Measurements from ENCODE around the gene GRM3.
"Not testable (repeated sequence)": the region's sequence is repeated elsewhere in the genome, so short reads cannot be mapped to it uniquely, and the experiment has no call there.

GRM3 gene

GRCh38 chr7:86643561-86644281 is at the start of gene GRM3:
GRM3 (plus strand) TSS chr7:86643909; CDS start chr7:86765146, 121,237 bp downstream.
- peaks cover 0 to 10% (median 4%) of the 10 kb centered on the region in 11 experiments; a peak in 7 of 22 replicates for H3K9me3 ChIP-seq (replicated peaks in 1 of 11)
- no peaks in the 10 kb centered on the region for H3K4me1 ChIP-seq
- no peaks in the 10 kb centered on the region for H4K20me1 ChIP-seq
- H3K9ac ChIP-seq, result no peak within 1 kb of the TSS
- H3K36me3 ChIP-seq, result no peaks in the 10 kb centered on the region
- no peaks in the 10 kb centered on the region for H3K27me3 ChIP-seq
- no peak for TF ChIP-seq Cebpa-rat (IDR thresholded peaks at IDR 0.05)
- H3K27ac ChIP-seq, result no peak within 1 kb of the TSS
- H3K4me2 ChIP-seq, result no peak within 1 kb of the TSS
- no peak within 1 kb of the TSS for H3K4me3 ChIP-seq

GRCh38 chr7:86598311-86598710 is 45.4 kb upstream of the GRM3 start:
- Histone ChIP-seq H3K9ac (no peak overlapping the region), H3K4me2 (no peak overlapping the region), H4K20me1 (no peaks in the 10 kb centered on the region), H3K27ac (no peak overlapping the region), H3K4me1 (no peaks in the 10 kb centered on the region), H3K27me3 (no peaks in the 10 kb centered on the region), H3K9me3 (replicated peaks in 1 of 11) (peaks cover 0 to 3% (median 0%) of the 10 kb centered on the region in 11 experiments; a peak in 1 of 22 replicates), H3K36me3 (no peaks in the 10 kb centered on the region), H3K4me3 (no peak overlapping the region)
- no peak for TF ChIP-seq Cebpa-rat (IDR thresholded peaks at IDR 0.05)

GRCh38 chr7:86598721-86599120 is 45.0 kb upstream of the GRM3 start:
- TF ChIP-seq Cebpa-rat (IDR thresholded peaks at IDR 0.05), result no peak
- Histone ChIP-seq H3K36me3 (no peaks in the 10 kb centered on the region), H3K9ac (no peak overlapping the region), H3K9me3 (replicated peaks in 1 of 11) (peaks cover 0 to 3% (median 0%) of the 10 kb centered on the region in 11 experiments; a peak in 1 of 22 replicates), H3K4me3 (no peak overlapping the region), H4K20me1 (no peaks in the 10 kb centered on the region), H3K4me2 (no peak overlapping the region), H3K4me1 (no peaks in the 10 kb centered on the region), H3K27ac (no peak overlapping the region), H3K27me3 (no peaks in the 10 kb centered on the region)

GRCh38 chr7:86600506-86601290 is 43.0 kb upstream of the GRM3 start:
- Histone ChIP-seq H3K36me3 (no peaks in the 10 kb centered on the region), H3K9ac (no peak overlapping the region), H3K27ac (no peak overlapping the region)

GRCh38 chr7:86615711-86616110 is 28.0 kb upstream of the GRM3 start:
- H3K27me3 ChIP-seq, H3K9ac ChIP-seq, H3K27ac ChIP-seq, H4K20me1 ChIP-seq, H3K4me2 ChIP-seq, H3K4me1 ChIP-seq, H3K36me3 ChIP-seq, H3K4me3 ChIP-seq: not testable (repeated sequence)
- peaks cover 0 to 27% (median 11%) of the 10 kb centered on the region in 11 experiments; a peak in 14 of 22 replicates for H3K9me3 ChIP-seq (replicated peaks in 1 of 11)

More at GRCh38 chr7:86600506-86601290, 43.0 kb upstream of the GRM3 start:
- Histone ChIP-seq H3K9me3 (replicated peaks in 1 of 11) (peaks cover 0 to 3% (median 0%) of the 10 kb centered on the region in 11 experiments; a peak in 1 of 22 replicates), H3K4me2 (no peak overlapping the region), H3K4me3 (no peak overlapping the region), H3K27me3 (no peaks in the 10 kb centered on the region), H3K4me1 (no peaks in the 10 kb centered on the region), H4K20me1 (no peaks in the 10 kb centered on the region)
- no peak for TF ChIP-seq Cebpa-rat (IDR thresholded peaks at IDR 0.05)

GRCh38 chr7:86644282-86645224 is 844 bp downstream of the GRM3 start:
- no peak for TF ChIP-seq Cebpa-rat (IDR thresholded peaks at IDR 0.05)
- Histone ChIP-seq H3K4me1 (no peaks in the 10 kb centered on the region), H4K20me1 (no peaks in the 10 kb centered on the region), H3K4me2 (no peak overlapping the region), H3K27me3 (no peaks in the 10 kb centered on the region), H3K27ac (no peak overlapping the region), H3K36me3 (no peaks in the 10 kb centered on the region), H3K4me3 (no peak overlapping the region), H3K9me3 (replicated peaks in 1 of 11) (peaks cover 0 to 10% (median 4%) of the 10 kb centered on the region in 11 experiments; a peak in 7 of 22 replicates), H3K9ac (no peak overlapping the region)

GRCh38 chr7:86645225-86645608 is 1.5 kb downstream of the GRM3 start:
- Histone ChIP-seq H3K4me3 (no peak overlapping the region), H3K27me3 (no peaks in the 10 kb centered on the region), H3K36me3 (no peaks in the 10 kb centered on the region), H3K9me3 (replicated peaks in 1 of 11) (peaks cover 0 to 10% (median 4%) of the 10 kb centered on the region in 11 experiments; a peak in 7 of 22 replicates), H3K4me2 (no peak overlapping the region), H4K20me1 (no peaks in the 10 kb centered on the region), H3K27ac (no peak overlapping the region), H3K4me1 (no peaks in the 10 kb centered on the region), H3K9ac (no peak overlapping the region)
- TF ChIP-seq Cebpa-rat (IDR thresholded peaks at IDR 0.05), result no peak

- no peak for TF ChIP-seq Cebpa-rat (IDR thresholded peaks at IDR 0.05)
- H3K4me1 ChIP-seq, result no peaks in the 10 kb centered on the region
- no peak overlapping the region for H3K27ac ChIP-seq
- no peaks in the 10 kb centered on the region for H4K20me1 ChIP-seq
- peaks cover 0 to 10% (median 4%) of the 10 kb centered on the region in 11 experiments; a peak in 7 of 22 replicates for H3K9me3 ChIP-seq (replicated peaks in 1 of 11)
- H3K27me3 ChIP-seq, result no peaks in the 10 kb centered on the region
- no peak overlapping the region for H3K9ac ChIP-seq
- H3K36me3 ChIP-seq, result no peaks in the 10 kb centered on the region
- H3K4me3 ChIP-seq, result no peak overlapping the region
- H3K4me2 ChIP-seq, result no peak overlapping the region
Observed at GRCh38 chr7:86645676-86646276, 2.1 kb downstream of the GRM3 start.
